SKM-1 (cell line): Measurements from ENCODE around the gene S1PR1.

Experiments used
- DNase-seq: peaks from one replicate; lab custom pipeline; 2025; ENCODE audit not compliant: unreplicated experiment; lab: John Stamatoyannopoulos, UW

Gene S1PR1

GRCh38 chr1:101245246-101245927 lies 8.6 kb downstream of the S1PR1 start:
- DNase-seq, result no peak

- DNase-seq, result no peak
Observed at GRCh38 chr1:101247404-101248287, 10.8 kb downstream of the S1PR1 start.

GRCh38 chr1:101250222-101250621 lies 13.4 kb downstream of the S1PR1 start:
- no peak for DNase-seq

GRCh38 chr1:101250656-101251272 lies 13.9 kb downstream of the S1PR1 start:
- DNase-seq, result no peak

GRCh38 chr1:101251504-101251903 lies 14.7 kb downstream of the S1PR1 start:
- no peak for DNase-seq

- no peak for DNase-seq
Observed at GRCh38 chr1:101253976-101254674, 17.3 kb downstream of the S1PR1 start.

- peak; percentile 90 for DNase-seq
Observed at GRCh38 chr1:101257500-101258325, 20.9 kb downstream of the S1PR1 start.

- DNase-seq, result peak; percentile 34
Observed at GRCh38 chr1:101259744-101260148, 22.9 kb downstream of the S1PR1 start.

- DNase-seq, result no peak
Observed at GRCh38 chr1:101260556-101261350, 23.9 kb downstream of the S1PR1 start.

- DNase-seq, result no peak
Observed at GRCh38 chr1:101261623-101262022, 24.8 kb downstream of the S1PR1 start.

- no peak for DNase-seq
Observed at GRCh38 chr1:101262060-101262459, 25.2 kb downstream of the S1PR1 start.

- DNase-seq, result peak; percentile 27
Observed at GRCh38 chr1:101262630-101263348, 26.0 kb downstream of the S1PR1 start.

- no peak for DNase-seq
Observed at GRCh38 chr1:101264697-101265096, 27.9 kb downstream of the S1PR1 start.

- no peak for DNase-seq
Observed at GRCh38 chr1:101265684-101266083, 28.9 kb downstream of the S1PR1 start.

- no peak for DNase-seq
Observed at GRCh38 chr1:101267082-101267481, 30.3 kb downstream of the S1PR1 start.

GRCh38 chr1:101268893-101269292 lies 32.1 kb downstream of the S1PR1 start:
- DNase-seq, result no peak

- no peak for DNase-seq
Observed at GRCh38 chr1:101275672-101276071, 38.9 kb downstream of the S1PR1 start.

- no peak for DNase-seq
Observed at GRCh38 chr1:101276818-101277217, 40.0 kb downstream of the S1PR1 start.

- no peak for DNase-seq
Observed at GRCh38 chr1:101278238-101278637, 41.4 kb downstream of the S1PR1 start.
